Measurements from ENCODE around the gene BANP. TPM values are rescaled to one million over a fixed set of nuclear protein-coding genes. Genes with fewer than 3 reads are reported as not detected.

BANP gene
- polyA plus RNA-seq, 1 of the 3 experiments (the other 2 are of a cell fraction): 16.8 TPM

DNA sequence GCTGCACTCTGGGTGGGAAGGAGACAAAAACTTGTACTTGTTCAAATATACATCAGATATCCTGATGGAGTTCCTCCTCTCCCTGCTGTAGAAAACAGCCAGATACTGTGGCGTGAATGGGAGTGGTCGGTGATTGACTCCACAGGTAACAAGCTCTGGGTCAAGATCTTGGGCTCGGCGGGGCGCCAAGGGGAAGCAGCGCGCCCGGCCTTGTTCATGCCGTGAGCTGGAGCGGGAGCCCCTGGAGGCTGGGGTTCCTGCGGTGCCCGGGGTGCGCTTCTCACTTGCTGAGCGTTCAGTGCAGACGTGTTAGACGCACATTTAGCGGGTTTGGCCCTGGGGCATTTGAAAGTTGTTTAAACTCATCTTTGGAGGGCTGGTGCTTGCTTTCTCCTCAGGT, 44.4 kb downstream of the BANP start:
- peaks cover 6% of the 10 kb centered on the region; the same call in 1 of the 2 replicates for H3K79me2 ChIP-seq (ENCODE audit: insufficient read depth)
- POLR2A ChIA-PET: no interaction called here
- no peak overlapping the region for H3K27ac ChIP-seq (ENCODE audit: low read depth in 2 of 2, low read length in 1 of 2)
- TF ChIP-seq FOXM1 (IDR thresholded peaks at IDR 0.05; ENCODE audit: low read depth) (no peak), MXI1 (IDR thresholded peaks at IDR 0.05; ENCODE audit: low read depth, low read length) (no peak), EP300 (IDR thresholded peaks at IDR 0.05; ENCODE audit: borderline replicate concordance in 1 of 2, low read depth in 1 of 2, low read length in 1 of 2) (no peak), RFX5 (IDR thresholded peaks at IDR 0.05; ENCODE audit: low read length) (no peak), TEAD4 (IDR thresholded peaks at IDR 0.05; ENCODE audit: borderline replicate concordance, insufficient read depth) (no peak), TCF12 (IDR thresholded peaks at IDR 0.05) (no peak), YY1 (IDR thresholded peaks at IDR 0.05; ENCODE audit: low read depth) (no peak), EZH2phosphoT487 (IDR thresholded peaks at IDR 0.05; ENCODE audit: borderline replicate concordance, low read depth) (no peak), NFIC (IDR thresholded peaks at IDR 0.05; ENCODE audit: borderline replicate concordance) (no peak), RXRA (IDR thresholded peaks at IDR 0.05; ENCODE audit: borderline replicate concordance, low read depth) (no peak)
- TF ChIP-seq, protein P1, sequence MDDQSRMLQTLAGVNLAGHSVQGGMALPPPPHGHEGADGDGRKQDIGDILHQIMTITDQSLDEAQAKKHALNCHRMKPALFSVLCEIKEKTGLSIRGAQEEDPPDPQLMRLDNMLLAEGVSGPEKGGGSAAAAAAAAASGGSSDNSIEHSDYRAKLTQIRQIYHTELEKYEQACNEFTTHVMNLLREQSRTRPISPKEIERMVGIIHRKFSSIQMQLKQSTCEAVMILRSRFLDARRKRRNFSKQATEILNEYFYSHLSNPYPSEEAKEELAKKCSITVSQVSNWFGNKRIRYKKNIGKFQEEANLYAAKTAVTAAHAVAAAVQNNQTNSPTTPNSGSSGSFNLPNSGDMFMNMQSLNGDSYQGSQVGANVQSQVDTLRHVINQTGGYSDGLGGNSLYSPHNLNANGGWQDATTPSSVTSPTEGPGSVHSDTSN (IDR thresholded peaks at IDR 0.05): no peak
- TF ChIP-seq, protein P2, sequence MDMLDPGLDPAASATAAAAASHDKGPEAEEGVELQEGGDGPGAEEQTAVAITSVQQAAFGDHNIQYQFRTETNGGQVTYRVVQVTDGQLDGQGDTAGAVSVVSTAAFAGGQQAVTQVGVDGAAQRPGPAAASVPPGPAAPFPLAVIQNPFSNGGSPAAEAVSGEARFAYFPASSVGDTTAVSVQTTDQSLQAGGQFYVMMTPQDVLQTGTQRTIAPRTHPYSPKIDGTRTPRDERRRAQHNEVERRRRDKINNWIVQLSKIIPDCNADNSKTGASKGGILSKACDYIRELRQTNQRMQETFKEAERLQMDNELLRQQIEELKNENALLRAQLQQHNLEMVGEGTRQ (IDR thresholded peaks at IDR 0.05; ENCODE audit: borderline replicate concordance, low read depth, low read length): no peak
- no peaks in the 10 kb centered on the region for H3K4me1 ChIP-seq (ENCODE audit: control insufficient read depth in 1 of 2, insufficient read depth in 2 of 2, low read depth in 1 of 2, low read length in 1 of 2)
- 90% methylated on average over 14 of the region's 17 CpGs for WGBS (ENCODE audit: low lambda C conversion rate)
- no peaks in the 10 kb centered on the region for H4K20me1 ChIP-seq (ENCODE audit: insufficient read depth)
- DNase-seq: no peak
- no peaks in the 10 kb centered on the region for H3K9me2 ChIP-seq
- H3K9ac ChIP-seq: no peak overlapping the region
- H3K9me3 ChIP-seq: no peaks in the 10 kb centered on the region
- no peak overlapping the region for H3K4me3 ChIP-seq (ENCODE audit: low read depth in 2 of 2, low read length in 1 of 2)
- no peak overlapping the region for H2AFZ ChIP-seq (ENCODE audit: low read depth)
- no peaks in the 10 kb centered on the region for H3K36me3 ChIP-seq (replicated peaks in 1 of 2; ENCODE audit: control insufficient read depth in 1 of 2, insufficient read depth in 2 of 2, low read length in 1 of 2)
- H3F3A ChIP-seq (replicated peaks; ENCODE audit: insufficient read depth): no peaks in the 10 kb centered on the region
- H3K27me3 ChIP-seq (ENCODE audit: insufficient read depth): no peaks in the 10 kb centered on the region
- CTCF ChIA-PET: no interaction called here
- H3K4me2 ChIP-seq: no peak overlapping the region

DNA sequence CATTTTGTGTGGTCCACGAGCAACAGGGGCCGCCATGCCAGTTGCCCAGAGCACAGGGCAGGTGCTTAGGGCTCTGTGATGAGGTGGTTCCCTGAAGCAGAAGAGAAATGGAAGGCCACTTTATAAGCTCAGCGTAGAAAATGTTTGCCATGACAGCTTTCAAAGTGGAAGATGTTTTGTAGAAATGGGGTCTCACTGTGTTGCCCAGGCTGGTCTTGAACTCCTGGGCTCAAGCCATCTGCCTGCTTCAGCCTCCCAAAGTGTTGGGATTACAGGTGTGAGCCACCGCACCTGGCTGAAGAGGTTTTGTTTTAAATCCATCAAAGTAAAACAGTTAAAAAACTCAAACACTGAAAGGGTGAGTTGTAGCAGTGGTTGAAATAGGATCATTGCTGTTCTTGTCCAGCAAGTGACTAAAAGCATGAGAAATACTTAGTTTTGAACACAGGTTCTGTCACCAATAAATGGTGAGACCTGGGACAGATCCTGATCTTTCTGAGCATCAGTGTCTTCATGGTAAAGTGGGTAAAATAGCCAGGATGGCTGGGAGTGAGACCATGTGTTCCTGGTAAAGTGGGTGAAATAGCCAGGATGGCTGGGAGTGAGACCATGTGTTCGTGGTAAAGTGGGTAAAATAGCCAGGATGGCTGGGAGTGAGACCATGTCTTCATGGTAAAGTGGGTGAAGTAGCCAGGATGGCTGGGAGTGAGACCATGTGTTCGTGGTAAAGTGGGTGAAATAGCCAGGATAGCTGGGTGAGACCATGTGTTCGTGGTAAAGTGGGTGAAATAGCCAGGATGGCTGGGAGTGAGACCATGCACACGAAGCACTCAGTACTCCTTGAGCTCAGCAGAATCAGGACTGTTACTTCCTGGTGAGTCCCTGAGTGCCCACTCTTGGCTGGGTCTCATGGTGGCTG, 46.0 kb downstream of the BANP start:
- ChIA-PET POLR2A (no interaction called here), CTCF (no interaction called here)
- Histone ChIP-seq H3F3A (replicated peaks; ENCODE audit: insufficient read depth) (no peaks in the 10 kb centered on the region), H3K4me3 (ENCODE audit: low read depth in 2 of 2, low read length in 1 of 2) (no peak overlapping the region), H3K79me2 (ENCODE audit: insufficient read depth) (peaks cover 6% of the 10 kb centered on the region; the same call in 1 of the 2 replicates), H3K4me1 (ENCODE audit: control insufficient read depth in 1 of 2, insufficient read depth in 2 of 2, low read depth in 1 of 2, low read length in 1 of 2) (no peaks in the 10 kb centered on the region), H3K27me3 (ENCODE audit: insufficient read depth) (no peaks in the 10 kb centered on the region), H3K9ac (no peak overlapping the region), H2AFZ (ENCODE audit: low read depth) (no peak overlapping the region), H4K20me1 (ENCODE audit: insufficient read depth) (no peaks in the 10 kb centered on the region), H3K27ac (ENCODE audit: low read depth in 2 of 2, low read length in 1 of 2) (no peak overlapping the region), H3K9me2 (no peaks in the 10 kb centered on the region), H3K4me2 (no peak overlapping the region), H3K9me3 (no peaks in the 10 kb centered on the region), H3K36me3 (replicated peaks in 1 of 2; ENCODE audit: control insufficient read depth in 1 of 2, insufficient read depth in 2 of 2, low read length in 1 of 2) (no peaks in the 10 kb centered on the region)
- 92% methylated on average over 8 of the region's 8 CpGs for WGBS (ENCODE audit: low lambda C conversion rate)
- TF ChIP-seq TCF12 (IDR thresholded peaks at IDR 0.05): no peak
- TF ChIP-seq, protein P3, sequence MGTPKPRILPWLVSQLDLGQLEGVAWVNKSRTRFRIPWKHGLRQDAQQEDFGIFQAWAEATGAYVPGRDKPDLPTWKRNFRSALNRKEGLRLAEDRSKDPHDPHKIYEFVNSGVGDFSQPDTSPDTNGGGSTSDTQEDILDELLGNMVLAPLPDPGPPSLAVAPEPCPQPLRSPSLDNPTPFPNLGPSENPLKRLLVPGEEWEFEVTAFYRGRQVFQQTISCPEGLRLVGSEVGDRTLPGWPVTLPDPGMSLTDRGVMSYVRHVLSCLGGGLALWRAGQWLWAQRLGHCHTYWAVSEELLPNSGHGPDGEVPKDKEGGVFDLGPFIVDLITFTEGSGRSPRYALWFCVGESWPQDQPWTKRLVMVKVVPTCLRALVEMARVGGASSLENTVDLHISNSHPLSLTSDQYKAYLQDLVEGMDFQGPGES (IDR thresholded peaks at IDR 0.05; ENCODE audit: low read depth, low read length): no peak
- no peak for TF ChIP-seq GATA2 (CRISPR knock-in tag; IDR thresholded peaks at IDR 0.05)
- TF ChIP-seq YY1 (IDR thresholded peaks at IDR 0.05; ENCODE audit: low read depth): no peak
- TF ChIP-seq, protein P1 (IDR thresholded peaks at IDR 0.05): no peak
- TF ChIP-seq RXRA (IDR thresholded peaks at IDR 0.05; ENCODE audit: borderline replicate concordance, low read depth): no peak
- TF ChIP-seq, protein P4, sequence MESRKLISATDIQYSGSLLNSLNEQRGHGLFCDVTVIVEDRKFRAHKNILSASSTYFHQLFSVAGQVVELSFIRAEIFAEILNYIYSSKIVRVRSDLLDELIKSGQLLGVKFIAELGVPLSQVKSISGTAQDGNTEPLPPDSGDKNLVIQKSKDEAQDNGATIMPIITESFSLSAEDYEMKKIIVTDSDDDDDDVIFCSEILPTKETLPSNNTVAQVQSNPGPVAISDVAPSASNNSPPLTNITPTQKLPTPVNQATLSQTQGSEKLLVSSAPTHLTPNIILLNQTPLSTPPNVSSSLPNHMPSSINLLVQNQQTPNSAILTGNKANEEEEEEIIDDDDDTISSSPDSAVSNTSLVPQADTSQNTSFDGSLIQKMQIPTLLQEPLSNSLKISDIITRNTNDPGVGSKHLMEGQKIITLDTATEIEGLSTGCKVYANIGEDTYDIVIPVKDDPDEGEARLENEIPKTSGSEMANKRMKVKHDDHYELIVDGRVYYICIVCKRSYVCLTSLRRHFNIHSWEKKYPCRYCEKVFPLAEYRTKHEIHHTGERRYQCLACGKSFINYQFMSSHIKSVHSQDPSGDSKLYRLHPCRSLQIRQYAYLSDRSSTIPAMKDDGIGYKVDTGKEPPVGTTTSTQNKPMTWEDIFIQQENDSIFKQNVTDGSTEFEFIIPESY (IDR thresholded peaks at IDR 0.05; ENCODE audit: borderline replicate concordance, low read depth): no peak
- TF ChIP-seq RCOR1 (IDR thresholded peaks at IDR 0.05; ENCODE audit: low read length): no peak
- no peak for TF ChIP-seq FOSL2 (IDR thresholded peaks at IDR 0.05; ENCODE audit: borderline replicate concordance, low read depth)
- no peak for DNase-seq
